Spleen (tissue), 11 donors: ENCODE data around the gene SKP1. TPM values are rescaled to one million over a fixed set of nuclear protein-coding genes. Genes with fewer than 3 reads are reported as not detected.
A peak's percentile ranks its signal among the peaks of the same experiment; 100 is the strongest.

Experiments
- DNase-seq: peaks from one replicate; pipeline ENCODE4 v3.0.0-alpha.2; 2020
- H3K27ac ChIP-seq, 8 donors: fragments of 200-600 bp; sonication (generic) in 7 of 8; 1 replicate in 4 of 8; 2 replicates in 4 of 8; pipeline versions ENCODE4 v1.5.0 to v1.8.0; 2016 to 2021; ENCODE audit warnings: inconsistent platforms in 4 of 8, mild to moderate bottlenecking in 4 of 8, moderate library complexity in 1 of 8
- H3K27me3 ChIP-seq, 7 donors: fragments of 200-600 bp; sonication (generic) in 6 of 7; replicated peaks in 1 of 7; 1 replicate in 4 of 7; 2 replicates in 3 of 7; pipeline versions ENCODE4 v1.5.0 to v1.8.0; 2016 to 2021; ENCODE audit warnings: inconsistent platforms in 3 of 7, mild to moderate bottlenecking in 1 of 7
- H3K36me3 ChIP-seq, 6 donors: fragments of 200-600 bp; sonication (generic) in 5 of 6; 1 replicate in 4 of 6; 2 replicates in 2 of 6; pipeline versions ENCODE4 v1.5.0 to v1.8.0; 2016 to 2021; ENCODE audit warnings: inconsistent platforms in 2 of 6
- H3K4me1 ChIP-seq, 6 donors: fragments of 200-600 bp; sonication (generic) in 5 of 6; 1 replicate in 3 of 6; 2 replicates in 3 of 6; pipeline versions ENCODE4 v1.5.0 to v1.8.0; 2016 to 2021; ENCODE audit warnings: inconsistent platforms in 3 of 6
- H3K4me3 ChIP-seq, 8 donors: fragments of 200-600 bp; sonication (generic) in 7 of 8; 1 replicate in 4 of 8; 2 replicates in 4 of 8; pipeline versions ENCODE4 v1.5.0 to v1.8.0; 2016 to 2021; ENCODE audit warnings: inconsistent platforms in 4 of 8, mild to moderate bottlenecking in 4 of 8, moderate library complexity in 2 of 8
- H3K9me3 ChIP-seq, 8 donors: fragments of 200-600 bp; sonication (generic) in 7 of 8; 1 replicate in 4 of 8; 2 replicates in 4 of 8; pipeline versions ENCODE4 v1.5.0 to v1.8.0; 2016 to 2021; ENCODE audit warnings: inconsistent platforms in 4 of 8
- POLR2A ChIP-seq, 3 donors: fragments of 450-650 bp; IDR thresholded peaks; one replicate each; pipeline ENCODE4 v1.5.1; 2017; ENCODE audit warnings: antibody characterized with exemption in 3 of 3, mild to moderate bottlenecking in 1 of 3
- POLR2AphosphoS5 ChIP-seq, 3 donors: sonication (generic); formaldehyde crosslinking; IDR thresholded peaks; one replicate each; pipeline ENCODE4 v1.5.1; 2017; ENCODE audit warnings: antibody characterized with exemption in 3 of 3
- WGBS, 5 donors: extraction: QIAGEN DNeasy Blood & Tissue Kit in 3 of 5; methylation state at CpG; one replicate each; pipeline versions ENCODE4 v1.1.5 to v1.1.7; 2013 to 2018; 5-methylcytosine and 5-hydroxymethylcytosine counted together
- intact Hi-C: fragments of 100-400 bp; cut with DNase I; formaldehyde crosslinking; loops from one replicate; pipeline ENCODE4 v1.15.0; 2023; ENCODE audit warnings: low total_unique reads
- polyA plus RNA-seq, 3 donors: library from polyadenylated mRNA; stranded (reverse); fragments of 200-250 nt; gene quantifications; one replicate each; pipeline ENCODE4 v1.2.1, GENCODE V29; 2013
- total RNA-seq, 7 donors: library from RNA; depleted of rRNA in 3 of 7; stranded (reverse); fragments of >200 nt in 3 of 7; fragmentation: NEBNext Ultra II Directional in 4 of 7; extraction: Animal tissue kit (Norgen Biotek cat#: 25700) in 4 of 7; gene quantifications; one replicate each; pipeline versions ENCODE4 v1.1.0 to v1.2.1, GENCODE V29; 2016 to 2021
- TF ChIP-seq, protein P1 (sequence below), 11 experiments: fragments of 200-600 bp in 7 of 11; fragments of 450-650 bp in 4 of 11; sonication (generic) in 4 of 11; IDR thresholded peaks in 8 of 11; conservative IDR thresholded peaks in 3 of 11; 1 replicate in 7 of 11; 2 replicates in 4 of 11; pipeline versions ENCODE4 v1.4.0 to v1.8.0; 2016 to 2021; ENCODE audit warnings: antibody characterized with exemption in 11 of 11, inconsistent platforms in 4 of 11, mild to moderate bottlenecking in 1 of 11
- donor health status: healthy with polysubstance abuse.
- donor health status: DM: no; HTN: no; CAD: no; lungs with moderate emphysema.
- donor health status: DM: no; HTN: no; CAD: no.
- donor health status: Bipolar disorder and iron deficiency.
- donor health status: healthy.
- donor health status: DM: no; HTN: no; CAD: no.
- donor health status: DM: yes; HTN: yes; CAD: no.

The SKP1 gene
- total and polyA plus RNA-seq, 10 donors = 121 to 354 (median 202) TPM

- 62 to 78% (median 71%) methylated on average over 2 of the region's 2 CpGs; no CpG with 5 or more reads in 1 of the 5 donors for WGBS, 5 donors
- H3K4me1 ChIP-seq = peaks cover 30 to 100% (median 93%) of the 10 kb centered on the region in 6 donors
- peaks cover 0 to 87% (median 29%) of the 10 kb centered on the region in 6 donors for H3K36me3 ChIP-seq
- no peaks in the 10 kb centered on the region for H3K9me3 ChIP-seq
- DNase-seq = peak; percentile 59
- no peaks in the 10 kb centered on the region for H3K27me3 ChIP-seq
- H3K4me3 ChIP-seq = no peak overlapping the region
- intact Hi-C loops = no loop called here
- peak overlapping the region in 5 of 8 donors; percentile 4 to 88 (median 20) for H3K27ac ChIP-seq
- no peak for TF ChIP-seq POLR2A (IDR thresholded peaks at IDR 0.05)
- TF ChIP-seq POLR2AphosphoS5 (IDR thresholded peaks at IDR 0.05) = peak in 1 of 3 donors; percentile 27
Observed at GRCh38 chr5:134136221-134136631, 40.5 kb downstream of the SKP1 start.

- peak overlapping the region in 4 of 8 donors; percentile 20 to 88 (median 32) for H3K27ac ChIP-seq
- intact Hi-C loops = no loop called here
- H3K4me1 ChIP-seq = peaks cover 23 to 100% (median 93%) of the 10 kb centered on the region in 6 donors
- H3K9me3 ChIP-seq = no peaks in the 10 kb centered on the region
- no peak for TF ChIP-seq POLR2AphosphoS5 (IDR thresholded peaks at IDR 0.05)
- TF ChIP-seq, protein P1, sequence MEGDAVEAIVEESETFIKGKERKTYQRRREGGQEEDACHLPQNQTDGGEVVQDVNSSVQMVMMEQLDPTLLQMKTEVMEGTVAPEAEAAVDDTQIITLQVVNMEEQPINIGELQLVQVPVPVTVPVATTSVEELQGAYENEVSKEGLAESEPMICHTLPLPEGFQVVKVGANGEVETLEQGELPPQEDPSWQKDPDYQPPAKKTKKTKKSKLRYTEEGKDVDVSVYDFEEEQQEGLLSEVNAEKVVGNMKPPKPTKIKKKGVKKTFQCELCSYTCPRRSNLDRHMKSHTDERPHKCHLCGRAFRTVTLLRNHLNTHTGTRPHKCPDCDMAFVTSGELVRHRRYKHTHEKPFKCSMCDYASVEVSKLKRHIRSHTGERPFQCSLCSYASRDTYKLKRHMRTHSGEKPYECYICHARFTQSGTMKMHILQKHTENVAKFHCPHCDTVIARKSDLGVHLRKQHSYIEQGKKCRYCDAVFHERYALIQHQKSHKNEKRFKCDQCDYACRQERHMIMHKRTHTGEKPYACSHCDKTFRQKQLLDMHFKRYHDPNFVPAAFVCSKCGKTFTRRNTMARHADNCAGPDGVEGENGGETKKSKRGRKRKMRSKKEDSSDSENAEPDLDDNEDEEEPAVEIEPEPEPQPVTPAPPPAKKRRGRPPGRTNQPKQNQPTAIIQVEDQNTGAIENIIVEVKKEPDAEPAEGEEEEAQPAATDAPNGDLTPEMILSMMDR (IDR thresholded peaks at IDR 0.05 in 8 of 11, conservative IDR thresholded peaks at IDR 0.05 in 3 of 11) = no peak
- no peak for TF ChIP-seq POLR2A (IDR thresholded peaks at IDR 0.05)
- peak; percentile 37 for DNase-seq
- 89 to 95% (median 92%) methylated on average over 7 of the region's 7 CpGs for WGBS, 5 donors
- peaks cover 0 to 84% (median 29%) of the 10 kb centered on the region in 6 donors for H3K36me3 ChIP-seq
- no peaks in the 10 kb centered on the region for H3K27me3 ChIP-seq
- no peak overlapping the region for H3K4me3 ChIP-seq
Observed at GRCh38 chr5:134135091-134135655, 41.6 kb downstream of the SKP1 start.

- WGBS, 5 donors = 94 to 100% (median 96%) methylated on average over 4 to 6 of the region's 6 CpGs
- Histone ChIP-seq H3K4me3 (no peak overlapping the region), H3K9me3 (no peaks in the 10 kb centered on the region), H3K4me1 (peaks cover 31 to 100% (median 94%) of the 10 kb centered on the region in 6 donors), H3K36me3 (peaks cover 0 to 84% (median 27%) of the 10 kb centered on the region in 6 donors), H3K27ac (peak overlapping the region in 5 of 8 donors; percentile 20 to 88 (median 80)), H3K27me3 (no peaks in the 10 kb centered on the region)
- TF ChIP-seq POLR2AphosphoS5 (IDR thresholded peaks at IDR 0.05) (no peak), POLR2A (IDR thresholded peaks at IDR 0.05) (no peak)
- TF ChIP-seq, protein P1 (IDR thresholded peaks at IDR 0.05 in 8 of 11, conservative IDR thresholded peaks at IDR 0.05 in 3 of 11) = no peak
- intact Hi-C loops = no loop called here
- DNase-seq = peak; percentile 52
Observed at GRCh38 chr5:134133995-134134541, 42.7 kb downstream of the SKP1 start.

DNA sequence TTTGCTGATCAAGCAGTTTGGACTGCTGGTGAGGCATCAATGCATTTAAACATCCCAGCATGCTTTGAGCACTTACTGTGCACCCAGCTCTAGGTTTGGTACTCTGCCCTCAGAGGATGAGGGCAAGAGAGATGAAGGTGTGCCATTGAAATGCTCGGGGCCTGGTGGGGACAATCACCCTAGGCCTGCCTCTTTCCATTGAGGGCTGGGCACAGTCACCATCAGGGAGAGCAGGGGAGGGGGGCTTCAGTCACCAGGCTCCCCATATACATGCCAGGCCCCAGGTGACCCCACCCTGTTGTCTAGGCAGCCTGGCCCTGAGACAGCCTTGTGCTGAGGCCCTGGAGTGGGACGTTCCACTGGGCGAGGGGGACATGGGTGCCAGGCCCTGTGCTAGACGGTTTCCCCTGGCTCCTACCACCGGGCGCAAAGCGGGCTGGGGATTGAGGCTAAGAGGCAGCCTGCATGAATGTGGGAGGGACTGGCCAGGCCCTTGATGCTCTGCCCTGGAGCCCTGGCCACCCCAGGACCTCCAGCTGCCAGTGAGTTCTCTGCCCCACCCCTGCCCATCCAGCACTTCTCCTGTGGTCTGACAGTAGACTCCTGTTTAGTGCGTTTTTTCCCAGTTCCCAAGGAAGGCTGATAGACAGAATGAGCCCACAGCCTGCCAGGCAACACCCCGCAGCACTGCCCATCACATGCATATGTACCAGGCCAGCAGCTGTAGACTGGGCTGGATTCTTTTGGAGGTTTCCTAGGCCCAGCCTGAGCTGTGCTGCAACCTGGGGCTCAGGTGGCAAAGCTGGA, 43.4 kb downstream of the SKP1 start:
- Histone ChIP-seq H3K27ac (peak overlapping the region in 6 of 8 donors; percentile 45 to 88 (median 70)), H3K9me3 (no peaks in the 10 kb centered on the region), H3K27me3 (no peaks in the 10 kb centered on the region), H3K4me3 (peak overlapping the region in 1 of 8 donors; percentile 27), H3K36me3 (peaks cover 0 to 80% (median 28%) of the 10 kb centered on the region in 6 donors), H3K4me1 (peaks cover 32 to 100% (median 95%) of the 10 kb centered on the region in 6 donors)
- 77 to 89% (median 81%) methylated on average over 9 of the region's 9 CpGs for WGBS, 5 donors
- intact Hi-C loops = no loop called here
- no peak for TF ChIP-seq POLR2A (IDR thresholded peaks at IDR 0.05)
- TF ChIP-seq POLR2AphosphoS5 (IDR thresholded peaks at IDR 0.05) = peak in 1 of 3 donors; percentile 42
- peak; percentile 76 for DNase-seq
